ENCODE measurements around the gene KCNIP4. TPM values are rescaled to one million over a fixed set of nuclear protein-coding genes. Genes with fewer than 3 reads are reported as not detected.

The KCNIP4 gene
- total and polyA plus RNA-seq, 10 of the 15 experiments (the other 5 are each of a cell fraction or from before 2014, with no cell fraction given), result 0.03 to 0.23 (median 0.13) TPM; not detected in 7

- 0% methylated on average over 3 of the region's 3 CpGs for WGBS (ENCODE audit: insufficient coverage, insufficient replicate concordance, low lambda C conversion rate, missing lambda C conversion rate)
- CTCF ChIA-PET, result interaction anchor here (0.6 kb wide), 1 partner anchor 156 kb away, joined by 3 read pairs; no protein-coding TSS in a partner anchor
- Histone ChIP-seq H3K9ac (ENCODE audit: control insufficient read depth, insufficient read depth, low read length) (no peak overlapping the region), H3K27me3 (replicated peaks in 1 of 2; ENCODE audit: control insufficient read depth in 2 of 2, insufficient read depth in 2 of 2, low read length in 1 of 2) (no peaks in the 10 kb centered on the region), H3K4me1 (ENCODE audit: control insufficient read depth, insufficient read depth, low read length) (no peaks in the 10 kb centered on the region), H3K4me2 (ENCODE audit: control insufficient read depth, insufficient read depth) (no peak overlapping the region), H3K36me3 (ENCODE audit: control insufficient read depth in 2 of 2, insufficient read depth in 2 of 2, low read length in 1 of 2) (no peaks in the 10 kb centered on the region), H3K9me3 (replicated peaks; ENCODE audit: control insufficient read depth, insufficient read depth, low read length) (no peaks in the 10 kb centered on the region), H3K4me3 (no peak overlapping the region), H2AFZ (ENCODE audit: control insufficient read depth, low read depth, low read length) (no peak overlapping the region), H3K79me2 (ENCODE audit: control insufficient read depth, insufficient read depth, low read length) (no peaks in the 10 kb centered on the region), H3K27ac (ENCODE audit: control insufficient read depth, insufficient read depth) (no peak overlapping the region), H4K20me1 (ENCODE audit: control insufficient read depth, insufficient read depth) (no peaks in the 10 kb centered on the region)
- FAIRE-seq (no peak), DNase-seq (ENCODE audit: low read depth, low spot score) (no peak), ATAC-seq (no peak)
- no TSS peak for BruUV-seq (replicated peaks)
- intact Hi-C loops (cut with micrococcal nuclease; ENCODE audit: unreplicated experiment) (no loop called here), in situ Hi-C loops (cut with MboI) (no loop called here)
- SMC1A ChIA-PET (ENCODE audit: uncharacterized antibody, unreplicated experiment), result no interaction called here
- RAD21 ChIA-PET (ENCODE audit: unreplicated experiment), result no interaction called here
- POLR2A ChIA-PET, result no interaction called here
- TF ChIP-seq ZBTB33 (IDR thresholded peaks at IDR 0.05) (no peak), ZSCAN29 (IDR thresholded peaks at IDR 0.05) (no peak), ESRRA (IDR thresholded peaks at IDR 0.05; ENCODE audit: low read length) (no peak), SUPT20H (IDR thresholded peaks at IDR 0.05; ENCODE audit: borderline replicate concordance, control insufficient read depth, low read depth, low read length) (no peak), SREBF2 (IDR thresholded peaks at IDR 0.05; ENCODE audit: low read length) (no peak), TARDBP (IDR thresholded peaks at IDR 0.05; ENCODE audit: borderline replicate concordance) (no peak), PAX8 (IDR thresholded peaks at IDR 0.05) (no peak), CBX3 (IDR thresholded peaks at IDR 0.05; ENCODE audit: borderline replicate concordance, low read depth) (no peak), MYC (IDR thresholded peaks at IDR 0.05; ENCODE audit: insufficient read depth, insufficient read length, insufficient replicate concordance, low read length, severe bottlenecking) (no peak), MXI1 (IDR thresholded peaks at IDR 0.05; ENCODE audit: low read depth, low read length) (no peak), TCF3 (IDR thresholded peaks at IDR 0.05; ENCODE audit: borderline replicate concordance, insufficient read depth, low read depth, low read length) (no peak), IKZF2 (IDR thresholded peaks at IDR 0.05) (no peak), RB1 (IDR thresholded peaks at IDR 0.05; ENCODE audit: borderline replicate concordance) (no peak)
- TF ChIP-seq, protein P1, sequence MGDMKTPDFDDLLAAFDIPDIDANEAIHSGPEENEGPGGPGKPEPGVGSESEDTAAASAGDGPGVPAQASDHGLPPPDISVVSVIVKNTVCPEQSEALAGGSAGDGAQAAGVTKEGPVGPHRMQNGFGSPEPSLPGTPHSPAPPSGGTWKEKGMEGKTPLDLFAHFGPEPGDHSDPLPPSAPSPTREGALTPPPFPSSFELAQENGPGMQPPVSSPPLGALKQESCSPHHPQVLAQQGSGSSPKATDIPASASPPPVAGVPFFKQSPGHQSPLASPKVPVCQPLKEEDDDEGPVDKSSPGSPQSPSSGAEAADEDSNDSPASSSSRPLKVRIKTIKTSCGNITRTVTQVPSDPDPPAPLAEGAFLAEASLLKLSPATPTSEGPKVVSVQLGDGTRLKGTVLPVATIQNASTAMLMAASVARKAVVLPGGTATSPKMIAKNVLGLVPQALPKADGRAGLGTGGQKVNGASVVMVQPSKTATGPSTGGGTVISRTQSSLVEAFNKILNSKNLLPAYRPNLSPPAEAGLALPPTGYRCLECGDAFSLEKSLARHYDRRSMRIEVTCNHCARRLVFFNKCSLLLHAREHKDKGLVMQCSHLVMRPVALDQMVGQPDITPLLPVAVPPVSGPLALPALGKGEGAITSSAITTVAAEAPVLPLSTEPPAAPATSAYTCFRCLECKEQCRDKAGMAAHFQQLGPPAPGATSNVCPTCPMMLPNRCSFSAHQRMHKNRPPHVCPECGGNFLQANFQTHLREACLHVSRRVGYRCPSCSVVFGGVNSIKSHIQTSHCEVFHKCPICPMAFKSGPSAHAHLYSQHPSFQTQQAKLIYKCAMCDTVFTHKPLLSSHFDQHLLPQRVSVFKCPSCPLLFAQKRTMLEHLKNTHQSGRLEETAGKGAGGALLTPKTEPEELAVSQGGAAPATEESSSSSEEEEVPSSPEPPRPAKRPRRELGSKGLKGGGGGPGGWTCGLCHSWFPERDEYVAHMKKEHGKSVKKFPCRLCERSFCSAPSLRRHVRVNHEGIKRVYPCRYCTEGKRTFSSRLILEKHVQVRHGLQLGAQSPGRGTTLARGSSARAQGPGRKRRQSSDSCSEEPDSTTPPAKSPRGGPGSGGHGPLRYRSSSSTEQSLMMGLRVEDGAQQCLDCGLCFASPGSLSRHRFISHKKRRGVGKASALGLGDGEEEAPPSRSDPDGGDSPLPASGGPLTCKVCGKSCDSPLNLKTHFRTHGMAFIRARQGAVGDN (IDR thresholded peaks at IDR 0.05), result no peak
- TF ChIP-seq, protein P2, sequence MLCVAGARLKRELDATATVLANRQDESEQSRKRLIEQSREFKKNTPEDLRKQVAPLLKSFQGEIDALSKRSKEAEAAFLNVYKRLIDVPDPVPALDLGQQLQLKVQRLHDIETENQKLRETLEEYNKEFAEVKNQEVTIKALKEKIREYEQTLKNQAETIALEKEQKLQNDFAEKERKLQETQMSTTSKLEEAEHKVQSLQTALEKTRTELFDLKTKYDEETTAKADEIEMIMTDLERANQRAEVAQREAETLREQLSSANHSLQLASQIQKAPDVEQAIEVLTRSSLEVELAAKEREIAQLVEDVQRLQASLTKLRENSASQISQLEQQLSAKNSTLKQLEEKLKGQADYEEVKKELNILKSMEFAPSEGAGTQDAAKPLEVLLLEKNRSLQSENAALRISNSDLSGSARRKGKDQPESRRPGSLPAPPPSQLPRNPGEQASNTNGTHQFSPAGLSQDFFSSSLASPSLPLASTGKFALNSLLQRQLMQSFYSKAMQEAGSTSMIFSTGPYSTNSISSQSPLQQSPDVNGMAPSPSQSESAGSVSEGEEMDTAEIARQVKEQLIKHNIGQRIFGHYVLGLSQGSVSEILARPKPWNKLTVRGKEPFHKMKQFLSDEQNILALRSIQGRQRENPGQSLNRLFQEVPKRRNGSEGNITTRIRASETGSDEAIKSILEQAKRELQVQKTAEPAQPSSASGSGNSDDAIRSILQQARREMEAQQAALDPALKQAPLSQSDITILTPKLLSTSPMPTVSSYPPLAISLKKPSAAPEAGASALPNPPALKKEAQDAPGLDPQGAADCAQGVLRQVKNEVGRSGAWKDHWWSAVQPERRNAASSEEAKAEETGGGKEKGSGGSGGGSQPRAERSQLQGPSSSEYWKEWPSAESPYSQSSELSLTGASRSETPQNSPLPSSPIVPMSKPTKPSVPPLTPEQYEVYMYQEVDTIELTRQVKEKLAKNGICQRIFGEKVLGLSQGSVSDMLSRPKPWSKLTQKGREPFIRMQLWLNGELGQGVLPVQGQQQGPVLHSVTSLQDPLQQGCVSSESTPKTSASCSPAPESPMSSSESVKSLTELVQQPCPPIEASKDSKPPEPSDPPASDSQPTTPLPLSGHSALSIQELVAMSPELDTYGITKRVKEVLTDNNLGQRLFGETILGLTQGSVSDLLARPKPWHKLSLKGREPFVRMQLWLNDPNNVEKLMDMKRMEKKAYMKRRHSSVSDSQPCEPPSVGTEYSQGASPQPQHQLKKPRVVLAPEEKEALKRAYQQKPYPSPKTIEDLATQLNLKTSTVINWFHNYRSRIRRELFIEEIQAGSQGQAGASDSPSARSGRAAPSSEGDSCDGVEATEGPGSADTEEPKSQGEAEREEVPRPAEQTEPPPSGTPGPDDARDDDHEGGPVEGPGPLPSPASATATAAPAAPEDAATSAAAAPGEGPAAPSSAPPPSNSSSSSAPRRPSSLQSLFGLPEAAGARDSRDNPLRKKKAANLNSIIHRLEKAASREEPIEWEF (IDR thresholded peaks at IDR 0.05; ENCODE audit: insufficient replicate concordance, low read depth, low read length), result no peak
These were observed 950.7 kb downstream of the KCNIP4 start for GRCh38 chr4:20997886-20998285.

Data from GM12878 (cell line).